HUDEP-2 (cell line): ENCODE data around the gene AHSP.
"Not testable (repeated sequence)": the region's sequence is repeated elsewhere in the genome, so short reads cannot be mapped to it uniquely, and the experiment has no call there.

Experiments
- DNase-seq, 76 experiments: peaks; one replicate each; lab custom pipeline; 2025; ENCODE audit not compliant: unreplicated experiment in 76 of 76; lab: John Stamatoyannopoulos, UW

AHSP gene

DNA sequence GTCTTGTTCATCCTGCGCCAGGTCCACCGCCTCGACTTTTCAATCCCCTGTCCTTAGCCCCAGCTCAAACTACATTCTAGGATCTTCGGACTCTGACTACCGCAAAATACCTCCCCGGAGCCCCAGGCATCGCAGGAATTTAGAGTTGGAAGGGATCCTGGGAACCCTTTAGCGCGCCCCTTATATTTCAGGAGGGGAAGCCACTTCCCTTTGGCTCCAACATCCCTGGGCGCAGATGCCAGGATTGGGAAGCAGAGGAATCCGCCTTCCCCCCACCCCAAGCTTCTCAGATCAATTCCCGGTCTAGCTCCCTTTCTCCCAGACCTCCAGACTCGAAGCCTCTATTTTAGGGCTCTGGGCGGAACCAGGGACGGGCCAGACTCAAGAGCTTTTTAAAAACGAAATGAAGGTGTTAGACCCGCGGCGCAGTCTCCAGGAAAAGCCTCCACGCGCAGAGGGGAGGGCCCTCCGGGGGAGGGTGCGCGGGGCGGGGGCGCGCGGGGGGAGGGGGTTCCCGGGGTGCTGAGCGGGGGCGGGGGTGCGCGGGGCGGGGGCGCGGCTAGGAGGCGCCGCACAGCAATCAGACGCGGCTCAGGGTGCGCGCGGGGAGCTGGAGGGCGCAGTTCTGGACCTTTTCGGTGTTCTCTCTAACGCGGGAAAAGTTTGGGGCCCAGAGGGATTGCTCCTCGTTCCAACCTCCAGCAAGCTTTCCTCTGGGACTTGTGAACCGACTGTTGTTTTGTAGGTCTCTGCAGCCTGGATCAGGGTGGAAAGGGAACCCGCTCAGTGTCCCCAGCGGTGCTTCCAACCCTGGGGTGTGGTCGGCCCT is 1.6 kb downstream of the AHSP start:
- DNase-seq: peak in 43 of 76 experiments; percentile 10 to 65 (median 41)

- DNase-seq: peak in 2 of 76 experiments; percentile 33 to 41
These were observed 2.2 kb downstream of the AHSP start for GRCh38 chr16:31529937-31530312.

- no peak for DNase-seq
These were observed 2.7 kb downstream of the AHSP start for GRCh38 chr16:31530405-31530804.

DNA sequence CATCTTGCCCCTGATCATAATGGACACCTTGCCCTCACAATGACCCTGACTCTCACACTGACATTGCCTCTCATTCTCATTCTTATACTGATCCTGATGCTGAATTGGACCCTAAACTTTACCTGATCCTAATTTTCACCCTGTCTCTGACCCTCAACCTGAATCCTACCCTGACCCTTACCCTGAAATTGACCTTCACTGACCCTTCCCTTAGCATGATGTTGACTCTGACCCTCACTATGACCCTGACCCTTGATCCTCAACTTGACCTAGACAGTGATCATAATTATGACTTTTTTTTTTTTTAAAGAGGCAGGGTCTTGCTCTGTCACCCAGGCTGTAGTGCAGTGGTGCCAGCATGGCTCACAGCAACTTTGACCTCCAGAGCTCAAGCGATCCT is 3.4 kb downstream of the AHSP start:
- DNase-seq: no peak

DNA sequence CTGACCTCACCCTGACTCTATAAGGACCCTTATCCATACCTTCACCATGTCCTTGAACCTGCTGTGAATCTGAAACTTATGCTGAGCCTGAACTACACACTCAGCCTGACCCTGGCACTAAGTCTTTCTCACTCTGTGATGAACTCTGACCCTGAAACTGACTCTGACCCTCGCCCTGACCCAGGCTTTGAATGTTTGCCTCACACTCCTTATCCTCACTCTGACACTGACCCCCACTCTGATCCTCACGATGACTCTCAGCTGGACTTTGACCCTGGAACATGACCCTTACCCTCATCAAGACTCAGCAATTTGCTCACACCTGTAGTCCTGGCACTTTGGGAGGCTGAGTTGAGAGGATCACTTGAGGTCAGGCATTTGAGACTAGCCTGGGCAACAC is 4.4 kb downstream of the AHSP start:
- no peak for DNase-seq

GRCh38 chr16:31532896-31533295 is 5.2 kb downstream of the AHSP start:
- no peak for DNase-seq

DNA sequence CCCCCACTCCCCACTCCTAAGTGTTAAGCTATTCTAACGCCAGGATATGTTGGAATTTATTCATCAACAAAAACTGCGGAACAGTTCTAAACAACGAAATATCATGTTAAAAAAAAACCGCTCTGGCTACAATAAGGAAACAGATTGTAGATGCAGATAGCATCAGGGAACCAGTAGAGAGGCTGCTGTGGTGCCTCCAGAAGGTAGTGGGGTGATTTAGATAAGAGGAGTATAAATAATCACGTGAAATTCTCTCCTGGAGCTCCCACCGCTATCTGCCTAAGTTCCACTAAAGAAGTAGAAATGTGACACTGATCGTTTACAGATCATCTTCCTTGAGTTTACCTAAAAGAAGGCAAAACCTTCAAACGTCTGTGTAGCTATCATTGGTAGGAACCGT is 8.0 kb downstream of the AHSP start:
- DNase-seq: peak in 49 of 76 experiments; percentile 7 to 80 (median 46)

DNA sequence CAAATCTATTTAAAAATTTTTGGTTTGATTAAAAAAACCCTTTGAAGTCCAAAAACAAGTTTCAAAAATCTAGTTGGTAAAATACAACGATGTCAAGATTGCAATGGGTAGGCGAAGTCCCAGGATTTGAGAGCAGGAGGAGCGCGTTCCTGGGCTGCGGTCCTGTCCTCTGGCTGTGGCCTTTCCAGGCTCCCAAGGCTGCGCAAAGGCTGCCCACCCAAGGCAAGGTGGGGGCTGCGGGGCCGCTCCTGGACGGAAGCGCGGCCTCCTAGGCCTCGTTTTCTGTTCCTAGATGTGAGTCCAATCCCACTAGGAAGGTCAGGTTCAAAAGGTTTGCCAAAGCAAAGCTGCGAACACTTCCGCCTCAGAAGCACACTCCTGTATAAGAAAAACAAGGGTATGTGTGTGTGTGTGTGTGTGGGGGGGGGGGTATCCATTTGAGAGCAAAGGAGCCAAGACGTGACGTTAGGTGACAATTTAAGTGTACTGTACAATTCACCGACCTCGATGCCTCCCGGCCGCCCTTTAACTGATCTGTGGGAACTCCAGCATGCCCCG is 9.2 kb downstream of the AHSP start:
- no peak for DNase-seq

- DNase-seq: no peak
These were observed 9.9 kb downstream of the AHSP start for GRCh38 chr16:31537362-31538242.

DNA sequence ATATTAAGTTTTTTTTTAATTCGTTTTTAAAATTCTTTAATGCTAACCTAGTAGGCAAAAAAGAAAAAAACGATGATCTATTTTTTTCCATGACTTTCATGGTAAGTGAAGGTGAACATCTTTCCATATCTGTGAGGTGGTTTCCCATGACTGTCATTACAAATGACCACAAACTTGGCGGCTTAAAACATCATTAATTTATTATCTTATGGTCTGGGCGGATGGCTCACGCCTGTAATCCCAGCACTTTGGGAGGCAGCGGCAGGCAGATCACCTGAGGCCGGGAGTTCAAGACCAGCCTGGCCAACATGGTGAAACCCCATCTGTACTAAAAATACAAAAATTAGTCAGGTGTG is 10.5 kb downstream of the AHSP start:
- not testable (repeated sequence) for DNase-seq

- DNase-seq: not testable (repeated sequence)
These were observed 12.1 kb downstream of the AHSP start for GRCh38 chr16:31539762-31540161.

DNA sequence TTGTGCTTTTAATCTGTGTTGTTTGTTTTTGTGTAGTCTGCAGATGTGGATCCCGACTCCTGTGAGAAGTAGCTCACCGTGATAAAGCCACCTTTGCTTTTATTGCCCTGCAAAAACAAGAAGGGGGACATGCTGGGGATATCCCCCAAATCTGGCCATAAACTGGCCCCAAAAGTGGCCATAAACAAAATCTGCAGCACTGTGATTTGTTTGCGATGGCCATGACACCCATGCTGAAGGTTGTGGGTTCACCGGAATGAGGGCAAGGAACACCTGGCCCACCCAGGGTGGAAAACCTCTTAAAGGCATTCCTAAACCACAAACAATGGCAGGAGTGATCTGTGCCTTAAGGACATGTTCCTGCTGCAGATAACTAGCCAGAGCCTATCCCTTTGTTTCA is 15.1 kb downstream of the AHSP start:
- DNase-seq: no peak

- no peak for DNase-seq
These were observed 33.9 kb downstream of the AHSP start for GRCh38 chr16:31561426-31562233.

GRCh38 chr16:31568577-31569359 is 41.1 kb downstream of the AHSP start:
- peak in 16 of 76 experiments; percentile 0 to 30 (median 6) for DNase-seq

DNA sequence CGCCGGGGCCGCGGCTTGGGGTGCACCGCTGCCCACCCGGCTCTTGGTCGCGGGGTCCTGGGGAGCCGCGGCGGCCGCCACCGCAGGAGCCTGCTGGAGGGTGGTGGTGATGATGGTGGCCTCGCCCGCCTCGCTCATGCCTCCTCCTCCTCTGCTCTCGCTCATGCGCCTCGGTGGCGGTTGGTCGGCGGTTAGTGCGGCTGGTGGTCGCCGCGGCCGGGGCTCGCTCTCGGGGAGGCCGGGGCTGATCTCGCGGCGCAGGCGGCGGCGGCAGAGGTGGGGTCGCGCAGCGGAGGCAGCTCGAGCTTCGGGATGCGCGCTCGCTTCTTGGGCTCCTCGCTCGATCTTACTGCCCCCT is 41.6 kb downstream of the AHSP start:
- DNase-seq: no peak

DNA sequence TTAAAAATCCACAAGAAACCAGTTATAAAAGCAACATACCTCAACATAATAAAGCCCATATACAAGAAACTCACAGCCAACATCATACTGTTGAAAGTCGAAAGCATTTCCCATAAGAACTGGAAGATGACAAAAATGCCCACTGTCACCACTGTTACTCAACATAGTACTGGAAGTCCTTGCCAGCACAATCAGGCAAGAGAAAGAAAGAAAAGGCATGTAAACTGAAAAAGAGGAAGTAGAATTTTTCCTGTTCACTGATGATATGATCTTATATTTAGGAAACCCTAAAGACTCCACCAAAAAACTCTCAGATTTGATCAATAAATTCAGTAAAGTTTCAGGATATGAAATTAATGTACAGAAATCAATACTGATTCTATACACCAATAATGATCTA is 45.1 kb downstream of the AHSP start:
- DNase-seq: peak in 1 of 76 experiments; percentile 2

- not testable (repeated sequence) for DNase-seq
These were observed 46.5 kb downstream of the AHSP start for GRCh38 chr16:31574159-31574558.

- DNase-seq: no peak
These were observed 49.7 kb downstream of the AHSP start for GRCh38 chr16:31577411-31577810.
